SK-N-SH (cell line): ENCODE results near the gene ZNF256. TPM values are rescaled to one million over a fixed set of nuclear protein-coding genes. Genes with fewer than 3 reads are reported as not detected.

Source experiments
- CTCF ChIA-PET: fragments of 300-600, 350-600 bp; formaldehyde crosslinking; extraction: SDS; loops from one replicate; lab custom pipeline; 2021; lab: Yijun Ruan, JAX
- POLR2A ChIA-PET: fragments of 350-600 bp; sonication (Branson Sonifier 250); formaldehyde crosslinking; extraction: SDS; loops from one replicate; lab custom pipeline; 2020; ENCODE audit warnings: antibody characterized with exemption, inconsistent platforms; lab: Yijun Ruan, JAX
- DNase-seq: peaks from one replicate; pipeline ENCODE4 v3.0.0; 2012
- H2AFZ ChIP-seq: fragments of 200-600 bp; sonication (generic); 2 replicates; pipeline ENCODE4 v1.8.1; 2016; ENCODE audit warnings: antibody characterized with exemption, mild to moderate bottlenecking, low read depth
- H3F3A ChIP-seq: fragments of 200-600 bp; sonication (generic); replicated peaks from 2 replicates; pipeline ENCODE3; 2016; ENCODE audit warnings: antibody characterized with exemption, mild to moderate bottlenecking; ENCODE audit not compliant: insufficient read depth
- H3K27ac ChIP-seq, 2 experiments: fragments of 200-500 bp in 1 of 2; fragments of 200-600 bp in 1 of 2; sonication (Bioruptor generic) in 1 of 2; sonication (generic), shearing (Covaris generic) in 1 of 2; 2 replicates each; pipeline versions ENCODE4 v1.5.1 to v1.6.1; 2014 to 2016; ENCODE audit warnings: low read depth in 2 of 2, inconsistent platforms in 1 of 2, low read length in 1 of 2, mild to moderate bottlenecking in 1 of 2, mixed read lengths in 1 of 2
- H3K27me3 ChIP-seq: fragments of 200-600 bp; sonication (generic), shearing (Covaris generic); 2 replicates; pipeline ENCODE4 v1.6.1; 2016; ENCODE audit warnings: mixed run types; ENCODE audit not compliant: insufficient read depth
- H3K36me3 ChIP-seq, 2 experiments: fragments of 200-500 bp in 1 of 2; fragments of 200-600 bp in 1 of 2; sonication (Bioruptor generic) in 1 of 2; sonication (generic) in 1 of 2; replicated peaks in 1 of 2; 2 replicates each; pipeline versions ENCODE3 to v1.5.1; 2014 to 2016; ENCODE audit warnings: low read length in 1 of 2, mild to moderate bottlenecking in 1 of 2; ENCODE audit not compliant: insufficient read depth in 2 of 2, control insufficient read depth in 1 of 2
- H3K4me1 ChIP-seq, 2 experiments: fragments of 200-500 bp in 1 of 2; fragments of 200-600 bp in 1 of 2; sonication (Bioruptor generic) in 1 of 2; sonication (generic), shearing (Covaris generic) in 1 of 2; 2 replicates each; pipeline versions ENCODE4 v1.5.1 to v1.6.1; 2014 to 2016; ENCODE audit warnings: low read depth in 1 of 2, low read length in 1 of 2, mixed run types in 1 of 2; ENCODE audit not compliant: insufficient read depth in 2 of 2, control insufficient read depth in 1 of 2
- H3K4me2 ChIP-seq: fragments of 200-600 bp; sonication (generic), shearing (Covaris generic); 2 replicates; pipeline ENCODE4 v1.6.1; 2017; ENCODE audit warnings: mixed run types
- H3K4me3 ChIP-seq, 2 experiments: fragments of 200-500 bp in 1 of 2; fragments of 200-600 bp in 1 of 2; sonication (Bioruptor generic) in 1 of 2; sonication (generic), shearing (Covaris generic) in 1 of 2; 2 replicates each; pipeline versions ENCODE4 v1.5.1 to v1.8.1; 2014 to 2016; ENCODE audit warnings: low read depth in 2 of 2, inconsistent platforms in 1 of 2, low read length in 1 of 2, mild to moderate bottlenecking in 1 of 2, mixed read lengths in 1 of 2, moderate library complexity in 1 of 2
- H3K79me2 ChIP-seq: fragments of 200-600 bp; sonication (generic); 2 replicates; pipeline ENCODE4 v1.8.1; 2017; ENCODE audit warnings: mild to moderate bottlenecking; ENCODE audit not compliant: insufficient read depth
- H3K9ac ChIP-seq: fragments of 200-600 bp; sonication (generic); 2 replicates; pipeline ENCODE4 v1.6.1; 2017; ENCODE audit warnings: mixed run types
- H3K9me2 ChIP-seq: fragments of 200-600 bp; sonication (generic); 2 replicates; pipeline ENCODE4 v1.6.1; 2017; ENCODE audit warnings: mixed run types
- H3K9me3 ChIP-seq: fragments of 200-600 bp; sonication (generic); 2 replicates; pipeline ENCODE4 v1.6.1; 2017; ENCODE audit warnings: mixed run types, mild to moderate bottlenecking, moderate library complexity
- H4K20me1 ChIP-seq: fragments of 200-600 bp; sonication (generic); 2 replicates; pipeline ENCODE4 v1.6.1; 2017; ENCODE audit warnings: mild to moderate bottlenecking, mixed run types; ENCODE audit not compliant: insufficient read depth
- GATA2 ChIP-seq: sonication (generic); formaldehyde crosslinking; IDR thresholded peaks from 2 replicates; pipeline ENCODE4 v1.5.0; 2020; ENCODE audit warnings: mild to moderate bottlenecking, missing genetic modification reagents
- MEF2A ChIP-seq: IDR thresholded peaks from 2 replicates; pipeline ENCODE4 v1.4.0; 2012; ENCODE audit warnings: low read depth, borderline replicate concordance
- MXI1 ChIP-seq: IDR thresholded peaks from 2 replicates; pipeline ENCODE4 v1.6.1; 2012; ENCODE audit warnings: mild to moderate bottlenecking, low read depth, low read length, improper control_type of control experiment
- RAD21 ChIP-seq: IDR thresholded peaks from 2 replicates; pipeline ENCODE4 v1.6.1; 2012; ENCODE audit warnings: mild to moderate bottlenecking, low read length
- RCOR1 ChIP-seq: fragments of 150-350 bp; IDR thresholded peaks from 2 replicates; pipeline ENCODE4 v1.6.1; 2017; ENCODE audit warnings: antibody characterized with exemption, low read length
- WGBS: methylation state at CpG from one replicate; pipeline ENCODE4 v1.1.6; 2017; ENCODE audit warnings: low lambda C conversion rate; 5-methylcytosine and 5-hydroxymethylcytosine counted together
- polyA plus RNA-seq, 3 experiments: library from polyadenylated mRNA; depleted of rRNA; stranded (reverse); fragments of >200 nt; gene quantifications; 2 replicates each; pipeline ENCODE4 v1.2.3, GENCODE V29; 2012
- TF ChIP-seq, protein P1 (sequence below): IDR thresholded peaks from 2 replicates; pipeline ENCODE4 v1.6.1; 2012; ENCODE audit warnings: mild to moderate bottlenecking, low read depth, low read length, moderate library complexity

ZNF256 gene
- polyA plus RNA-seq, 1 of the 3 experiments (the other 2 are of a cell fraction), result 3.7 TPM

DNA sequence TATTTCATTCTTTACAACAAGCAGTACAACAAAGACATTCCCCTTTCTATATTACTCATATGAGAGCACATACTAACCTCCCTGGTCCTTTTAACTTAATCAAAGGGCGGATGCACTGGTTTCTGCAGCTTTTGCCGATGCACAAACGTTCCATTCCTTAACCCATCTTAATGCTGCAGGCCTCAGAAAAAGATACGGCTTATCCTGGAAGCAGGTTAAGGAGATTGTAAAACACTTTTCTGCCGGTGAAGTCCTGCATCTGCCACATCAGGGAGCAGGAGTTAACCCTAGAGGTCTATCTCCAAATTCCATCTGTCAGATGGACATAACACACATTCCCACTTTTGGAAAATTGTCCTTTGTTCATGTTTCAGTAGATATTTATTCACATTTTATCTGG is 47.2 kb downstream of the ZNF256 start:
- H3K9me3 ChIP-seq, result 0 out of 2 replicates have a peak, but pooled peaks cover 6% of the 10 kb centered on the region
- TF ChIP-seq GATA2 (CRISPR knock-in tag), result no peak
- no peak for TF ChIP-seq MEF2A
- TF ChIP-seq, protein P1, sequence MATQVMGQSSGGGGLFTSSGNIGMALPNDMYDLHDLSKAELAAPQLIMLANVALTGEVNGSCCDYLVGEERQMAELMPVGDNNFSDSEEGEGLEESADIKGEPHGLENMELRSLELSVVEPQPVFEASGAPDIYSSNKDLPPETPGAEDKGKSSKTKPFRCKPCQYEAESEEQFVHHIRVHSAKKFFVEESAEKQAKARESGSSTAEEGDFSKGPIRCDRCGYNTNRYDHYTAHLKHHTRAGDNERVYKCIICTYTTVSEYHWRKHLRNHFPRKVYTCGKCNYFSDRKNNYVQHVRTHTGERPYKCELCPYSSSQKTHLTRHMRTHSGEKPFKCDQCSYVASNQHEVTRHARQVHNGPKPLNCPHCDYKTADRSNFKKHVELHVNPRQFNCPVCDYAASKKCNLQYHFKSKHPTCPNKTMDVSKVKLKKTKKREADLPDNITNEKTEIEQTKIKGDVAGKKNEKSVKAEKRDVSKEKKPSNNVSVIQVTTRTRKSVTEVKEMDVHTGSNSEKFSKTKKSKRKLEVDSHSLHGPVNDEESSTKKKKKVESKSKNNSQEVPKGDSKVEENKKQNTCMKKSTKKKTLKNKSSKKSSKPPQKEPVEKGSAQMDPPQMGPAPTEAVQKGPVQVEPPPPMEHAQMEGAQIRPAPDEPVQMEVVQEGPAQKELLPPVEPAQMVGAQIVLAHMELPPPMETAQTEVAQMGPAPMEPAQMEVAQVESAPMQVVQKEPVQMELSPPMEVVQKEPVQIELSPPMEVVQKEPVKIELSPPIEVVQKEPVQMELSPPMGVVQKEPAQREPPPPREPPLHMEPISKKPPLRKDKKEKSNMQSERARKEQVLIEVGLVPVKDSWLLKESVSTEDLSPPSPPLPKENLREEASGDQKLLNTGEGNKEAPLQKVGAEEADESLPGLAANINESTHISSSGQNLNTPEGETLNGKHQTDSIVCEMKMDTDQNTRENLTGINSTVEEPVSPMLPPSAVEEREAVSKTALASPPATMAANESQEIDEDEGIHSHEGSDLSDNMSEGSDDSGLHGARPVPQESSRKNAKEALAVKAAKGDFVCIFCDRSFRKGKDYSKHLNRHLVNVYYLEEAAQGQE, result no peak
- TF ChIP-seq RAD21, result no peak
- no peak for TF ChIP-seq MXI1
- TF ChIP-seq RCOR1, result no peak
- ChIA-PET CTCF (no interaction called here), POLR2A (no interaction called here)
- no peaks in the 10 kb centered on the region for H4K20me1 ChIP-seq
- H3K4me2 ChIP-seq, result no peak overlapping the region
- H3K9ac ChIP-seq, result no peak overlapping the region
- H3K79me2 ChIP-seq, result no peaks in the 10 kb centered on the region
- no peaks in the 10 kb centered on the region for H3F3A ChIP-seq
- H2AFZ ChIP-seq, result no peak overlapping the region
- 75% methylated on average over 5 of the region's 5 CpGs for whole genome bisulfite sequencing
- H3K36me3 ChIP-seq, result peaks cover 0 to 13% of the 10 kb centered on the region in 2 experiments
- H3K27me3 ChIP-seq, result no peaks in the 10 kb centered on the region
- no peak overlapping the region for H3K27ac ChIP-seq
- H3K9me2 ChIP-seq, result no peaks in the 10 kb centered on the region
- H3K4me3 ChIP-seq, result no peak overlapping the region
- no peaks in the 10 kb centered on the region for H3K4me1 ChIP-seq
- DNase-seq, result no peak

Other genes starting within 250 kb of the ZNF256 start
- not detected in 2 replicates for gene ZNF154, start 238.5 kb downstream of the ZNF256 start, polyA plus RNA-seq (2012; rRNA removed)
- not detected in 2 replicates for gene ZNF671, start 220.1 kb downstream of the ZNF256 start, polyA plus RNA-seq (2012; rRNA removed)
- 7.5 and 10.0 TPM in 2 replicates for gene ZNF776, start 200.9 kb downstream of the ZNF256 start, polyA plus RNA-seq (2012; rRNA removed)
- 3.5 and 3.7 TPM in 2 replicates for gene ZNF586, start 178.0 kb downstream of the ZNF256 start, polyA plus RNA-seq (2012; rRNA removed)
- gene ZNF552, start 132.8 kb downstream of the ZNF256 start, polyA plus RNA-seq (2012; rRNA removed), result 3.2 and 4.4 TPM in 2 replicates
- gene ZNF587B, start 117.4 kb downstream of the ZNF256 start, polyA plus RNA-seq (2012; rRNA removed), result 2.4 and 4.5 TPM in 2 replicates
- gene ZNF587, start 97.8 kb downstream of the ZNF256 start, polyA plus RNA-seq (2012; rRNA removed), result 7.4 and 12.1 TPM in 2 replicates
- gene ZNF814, start 58.7 kb downstream of the ZNF256 start, polyA plus RNA-seq (2012; rRNA removed), result 2.9 and 4.3 TPM in 2 replicates
- 1.7 and 3.0 TPM in 2 replicates for gene ZNF417, start 31.1 kb downstream of the ZNF256 start, polyA plus RNA-seq (2012; rRNA removed)
- gene ZNF418, start 12.3 kb downstream of the ZNF256 start, polyA plus RNA-seq (2012; rRNA removed), result 0.07 and 0.13 TPM in 2 replicates
- gene C19orf18, start 26.8 kb upstream of the ZNF256 start, polyA plus RNA-seq (2012; rRNA removed), result not detected in 2 replicates
- gene ZNF606, start 55.1 kb upstream of the ZNF256 start, polyA plus RNA-seq (2012; rRNA removed), result 2.9 TPM in 2 replicates
- not detected in 2 replicates for gene ZSCAN1, start 86.3 kb upstream of the ZNF256 start, polyA plus RNA-seq (2012; rRNA removed)
- 0.41 and 0.54 TPM in 2 replicates for gene ZNF135, start 111.6 kb upstream of the ZNF256 start, polyA plus RNA-seq (2012; rRNA removed)
- 26.7 and 28.6 TPM in 2 replicates for gene ZSCAN18, start 150.5 kb upstream of the ZNF256 start, polyA plus RNA-seq (2012; rRNA removed)
- 3.6 and 5.0 TPM in 2 replicates for gene ZNF329, start 203.1 kb upstream of the ZNF256 start, polyA plus RNA-seq (2012; rRNA removed)
- gene ZNF274, start 235.4 kb upstream of the ZNF256 start, polyA plus RNA-seq (2012; rRNA removed), result 3.1 and 4.0 TPM in 2 replicates